LNCaP clone FGC (cell line): ENCODE measurements around the gene GSTT4.

Experiments used
- DNase-seq: peaks from one replicate; pipeline ENCODE4 v3.0.0-alpha.2; 2011; ENCODE audit warnings: low read depth
- H3K4me3 ChIP-seq: 2 replicates; pipeline ENCODE4 v1.5.1; 2011; ENCODE audit warnings: mild to moderate bottlenecking, low read depth, low read length, control low read depth
- CTCF ChIP-seq: IDR thresholded peaks from 2 replicates; pipeline ENCODE4 v1.5.1; 2012; ENCODE audit warnings: mild to moderate bottlenecking; ENCODE audit not compliant: control insufficient read depth, insufficient read depth; ENCODE audit errors: extremely low read depth

The GSTT4 gene

GRCh38 chr22:24026056-24026455, 20.8 kb upstream of the GSTT4 start:
- H3K4me3 ChIP-seq = no peak overlapping the region
- TF ChIP-seq CTCF = no peak
- no peak for DNase-seq

- H3K4me3 ChIP-seq = no peak overlapping the region
- no peak for TF ChIP-seq CTCF
- no peak for DNase-seq
Measured at GRCh38 chr22:24025475-24025874, 20.2 kb upstream of the GSTT4 start.

- TF ChIP-seq CTCF = no peak
- no peak overlapping the region for H3K4me3 ChIP-seq
- no peak for DNase-seq
Measured at GRCh38 chr22:24024354-24024753, 19.1 kb upstream of the GSTT4 start.

GRCh38 chr22:24023204-24023789, 18.0 kb upstream of the GSTT4 start:
- DNase-seq = no peak
- TF ChIP-seq CTCF = no peak
- H3K4me3 ChIP-seq = no peak overlapping the region

- no peak for TF ChIP-seq CTCF
- no peak for DNase-seq
- H3K4me3 ChIP-seq = no peak overlapping the region
Measured at GRCh38 chr22:24021304-24021703, 16.1 kb upstream of the GSTT4 start.

GRCh38 chr22:24016156-24016555, 10.9 kb upstream of the GSTT4 start:
- DNase-seq = no peak
- TF ChIP-seq CTCF = no peak
- H3K4me3 ChIP-seq = no peak overlapping the region

- H3K4me3 ChIP-seq = peak overlapping the region; percentile 96
- TF ChIP-seq CTCF = no peak
- no peak for DNase-seq
Measured at GRCh38 chr22:24011735-24012068, 6.4 kb upstream of the GSTT4 start.
